PFSK-1 (cell line): ENCODE data around the gene KCTD1.
A peak's percentile ranks its signal among the peaks of the same experiment; 100 is the strongest.

Experiments
- FOXP2 ChIP-seq: optimal IDR thresholded peaks from 2 replicates; pipeline ENCODE3; 2011; ENCODE audit warnings: borderline replicate concordance, control low read depth, inconsistent platforms; ENCODE audit not compliant: insufficient read depth; ENCODE audit errors: extremely low read length, extremely low read depth
- POLR2AphosphoS5 ChIP-seq: IDR thresholded peaks from 2 replicates; pipeline ENCODE4 v1.6.1; 2012; ENCODE audit warnings: low read depth, mild to moderate bottlenecking, control low read depth, low read length, moderate library complexity
- REST ChIP-seq, 2 experiments: IDR thresholded peaks; 2 replicates each; pipeline versions ENCODE4 v1.6.1 to v1.8.0; 2011 to 2012; ENCODE audit warnings: low read depth in 2 of 2, low read length in 2 of 2, control low read depth in 1 of 2, inconsistent platforms in 1 of 2, mild to moderate bottlenecking in 1 of 2, moderate library complexity in 1 of 2; ENCODE audit not compliant: insufficient read depth in 1 of 2
- SIN3A ChIP-seq: IDR thresholded peaks from 2 replicates; pipeline ENCODE4 v1.6.1; 2012; ENCODE audit warnings: mild to moderate bottlenecking, low read length, moderate library complexity, borderline replicate concordance; ENCODE audit not compliant: insufficient read depth
- TAF1 ChIP-seq: IDR thresholded peaks from 2 replicates; pipeline ENCODE4 v1.6.1; 2012; ENCODE audit warnings: low read length, control low read depth, borderline replicate concordance; ENCODE audit not compliant: insufficient read depth

KCTD1 gene

GRCh38 chr18:26575865-26576217 is 27.5 kb upstream of the KCTD1 start:
- TF ChIP-seq POLR2AphosphoS5: no peak
- TF ChIP-seq FOXP2: no peak
- TF ChIP-seq SIN3A: no peak
- no peak for TF ChIP-seq REST (IDR thresholded peaks at IDR 0.05; ENCODE audit: insufficient read depth in 1 of 2, low read depth in 2 of 2, low read length in 2 of 2)
- TF ChIP-seq TAF1: no peak

GRCh38 chr18:26574958-26575864 is 26.9 kb upstream of the KCTD1 start:
- TF ChIP-seq FOXP2: no peak
- no peak for TF ChIP-seq TAF1
- no peak for TF ChIP-seq REST (IDR thresholded peaks at IDR 0.05; ENCODE audit: insufficient read depth in 1 of 2, low read depth in 2 of 2, low read length in 2 of 2)
- TF ChIP-seq SIN3A: 0 out of 2 replicates have a peak, but pooled peaks have one; percentile 14
- no peak for TF ChIP-seq POLR2AphosphoS5

GRCh38 chr18:26568926-26569665 is 20.7 kb upstream of the KCTD1 start:
- TF ChIP-seq FOXP2 (no peak), SIN3A (no peak), REST (IDR thresholded peaks at IDR 0.05; ENCODE audit: insufficient read depth in 1 of 2, low read depth in 2 of 2, low read length in 2 of 2) (no peak), TAF1 (no peak), POLR2AphosphoS5 (no peak)

GRCh38 chr18:26568513-26568912 is 20.2 kb upstream of the KCTD1 start:
- TF ChIP-seq TAF1 (no peak), SIN3A (no peak), FOXP2 (no peak), REST (IDR thresholded peaks at IDR 0.05; ENCODE audit: insufficient read depth in 1 of 2, low read depth in 2 of 2, low read length in 2 of 2) (no peak), POLR2AphosphoS5 (no peak)
